ENCODE measurements around the gene DCTD. TPM values are rescaled to one million over a fixed set of nuclear protein-coding genes. Genes with fewer than 3 reads are reported as not detected.
"Not testable (repeated sequence)": the region's sequence is repeated elsewhere in the genome, so short reads cannot be mapped to it uniquely, and the experiment has no call there.

DCTD gene
- total RNA-seq, 1 donor from 2014 or later = 44.5 TPM

DNA sequence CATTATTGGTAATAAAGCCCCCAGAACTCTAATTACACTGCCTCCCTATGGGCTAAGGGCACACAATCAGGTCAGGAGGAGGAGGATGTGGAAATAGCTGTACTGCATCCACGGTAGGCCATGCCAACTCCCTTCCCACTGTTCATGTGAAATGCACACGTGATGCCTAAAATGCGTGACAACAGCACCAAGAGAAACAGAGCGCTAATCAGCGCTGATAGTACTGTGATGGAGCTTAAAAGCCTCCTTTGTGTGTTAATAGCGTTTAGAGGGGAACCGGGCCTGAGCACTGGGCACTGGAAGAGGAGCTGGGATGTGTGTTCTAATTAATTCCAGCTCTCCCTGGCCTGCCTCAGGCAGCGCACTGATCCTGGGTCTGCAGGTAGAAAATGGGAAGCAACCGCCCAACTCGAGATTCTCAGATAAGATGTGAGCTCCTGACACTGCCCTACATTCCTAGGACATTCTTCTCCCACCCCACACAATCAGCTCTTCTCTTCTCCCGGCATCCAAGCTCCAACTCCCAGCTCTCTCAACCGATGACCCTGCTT is 12.9 kb downstream of the DCTD start:
- H3K9me3 Mint-ChIP-seq (ENCODE audit: unreplicated experiment) = peaks cover 9% of the 10 kb centered on the region
- peaks cover 35% of the 10 kb centered on the region for H3K4me1 Mint-ChIP-seq (ENCODE audit: low read depth, unreplicated experiment)
- H3K27me3 Mint-ChIP-seq (ENCODE audit: unreplicated experiment) = peaks cover 10% of the 10 kb centered on the region
- H3K27ac Mint-ChIP-seq (ENCODE audit: unreplicated experiment) = peak overlapping the region; percentile 16
- no peaks in the 10 kb centered on the region for H3K36me3 Mint-ChIP-seq (ENCODE audit: unreplicated experiment)
- DNase-seq = no peak
- peak overlapping the region; percentile 61 for H3K4me3 Mint-ChIP-seq (ENCODE audit: unreplicated experiment)
- TF ChIP-seq, protein P1, sequence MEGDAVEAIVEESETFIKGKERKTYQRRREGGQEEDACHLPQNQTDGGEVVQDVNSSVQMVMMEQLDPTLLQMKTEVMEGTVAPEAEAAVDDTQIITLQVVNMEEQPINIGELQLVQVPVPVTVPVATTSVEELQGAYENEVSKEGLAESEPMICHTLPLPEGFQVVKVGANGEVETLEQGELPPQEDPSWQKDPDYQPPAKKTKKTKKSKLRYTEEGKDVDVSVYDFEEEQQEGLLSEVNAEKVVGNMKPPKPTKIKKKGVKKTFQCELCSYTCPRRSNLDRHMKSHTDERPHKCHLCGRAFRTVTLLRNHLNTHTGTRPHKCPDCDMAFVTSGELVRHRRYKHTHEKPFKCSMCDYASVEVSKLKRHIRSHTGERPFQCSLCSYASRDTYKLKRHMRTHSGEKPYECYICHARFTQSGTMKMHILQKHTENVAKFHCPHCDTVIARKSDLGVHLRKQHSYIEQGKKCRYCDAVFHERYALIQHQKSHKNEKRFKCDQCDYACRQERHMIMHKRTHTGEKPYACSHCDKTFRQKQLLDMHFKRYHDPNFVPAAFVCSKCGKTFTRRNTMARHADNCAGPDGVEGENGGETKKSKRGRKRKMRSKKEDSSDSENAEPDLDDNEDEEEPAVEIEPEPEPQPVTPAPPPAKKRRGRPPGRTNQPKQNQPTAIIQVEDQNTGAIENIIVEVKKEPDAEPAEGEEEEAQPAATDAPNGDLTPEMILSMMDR (IDR thresholded peaks at IDR 0.05; ENCODE audit: partially characterized antibody, unreplicated experiment) = no peak

DNA sequence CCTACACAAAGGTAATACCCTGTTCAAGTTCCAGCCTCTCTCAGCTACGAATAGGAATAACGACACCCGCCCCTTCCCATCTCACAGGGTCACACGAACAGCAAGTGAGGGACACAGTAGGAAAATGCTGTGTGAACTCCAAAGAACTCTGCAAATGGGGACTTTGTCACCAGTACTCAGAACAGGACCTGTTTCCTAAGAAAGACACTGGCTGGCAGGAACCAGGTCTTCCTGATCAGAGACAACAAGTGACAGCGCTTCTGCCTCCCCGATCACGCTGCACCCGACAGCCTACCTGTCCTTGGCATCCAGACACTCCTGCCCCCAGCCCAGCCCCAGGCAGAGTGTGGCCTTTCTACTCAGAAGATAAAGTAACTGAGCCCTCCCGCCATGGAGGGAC is 14.2 kb downstream of the DCTD start:
- H3K36me3 Mint-ChIP-seq (ENCODE audit: unreplicated experiment) = no peaks in the 10 kb centered on the region
- H3K4me1 Mint-ChIP-seq (ENCODE audit: low read depth, unreplicated experiment) = peaks cover 37% of the 10 kb centered on the region
- H3K27me3 Mint-ChIP-seq (ENCODE audit: unreplicated experiment) = peaks cover 10% of the 10 kb centered on the region
- peaks cover 9% of the 10 kb centered on the region for H3K9me3 Mint-ChIP-seq (ENCODE audit: unreplicated experiment)
- no peak overlapping the region for H3K4me3 Mint-ChIP-seq (ENCODE audit: unreplicated experiment)
- peak overlapping the region; percentile 35 for H3K27ac Mint-ChIP-seq (ENCODE audit: unreplicated experiment)
- TF ChIP-seq, protein P1 (IDR thresholded peaks at IDR 0.05; ENCODE audit: partially characterized antibody, unreplicated experiment) = no peak
- DNase-seq = no peak

DNA sequence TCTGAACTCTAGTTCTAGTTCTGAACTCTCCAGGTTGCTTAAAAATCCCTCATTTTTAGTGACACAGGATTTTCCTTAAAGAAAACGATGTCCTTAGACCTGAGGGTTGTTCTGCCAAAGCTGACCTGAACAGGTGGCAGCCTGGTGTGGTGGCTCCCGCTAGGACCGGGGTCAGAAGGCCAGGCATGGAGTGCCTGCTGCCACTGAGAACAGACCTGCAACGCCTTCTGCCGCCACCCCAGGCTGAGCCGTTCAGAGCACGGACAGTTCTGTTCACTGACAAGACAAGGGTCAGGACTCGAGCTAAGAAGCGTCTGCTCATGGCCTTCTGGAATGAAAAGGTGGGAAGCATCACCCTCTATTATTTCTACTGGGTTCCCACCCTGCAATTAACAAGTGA is 15.8 kb downstream of the DCTD start:
- Mint-ChIP-seq H3K36me3 (ENCODE audit: unreplicated experiment) (no peaks in the 10 kb centered on the region), H3K4me1 (ENCODE audit: low read depth, unreplicated experiment) (peaks cover 39% of the 10 kb centered on the region), H3K4me3 (ENCODE audit: unreplicated experiment) (no peak overlapping the region), H3K27me3 (ENCODE audit: unreplicated experiment) (peaks cover 7% of the 10 kb centered on the region), H3K9me3 (ENCODE audit: unreplicated experiment) (peaks cover 9% of the 10 kb centered on the region), H3K27ac (ENCODE audit: unreplicated experiment) (no peak overlapping the region)
- TF ChIP-seq, protein P1 (IDR thresholded peaks at IDR 0.05; ENCODE audit: partially characterized antibody, unreplicated experiment) = no peak
- DNase-seq = peak; percentile 61

DNA sequence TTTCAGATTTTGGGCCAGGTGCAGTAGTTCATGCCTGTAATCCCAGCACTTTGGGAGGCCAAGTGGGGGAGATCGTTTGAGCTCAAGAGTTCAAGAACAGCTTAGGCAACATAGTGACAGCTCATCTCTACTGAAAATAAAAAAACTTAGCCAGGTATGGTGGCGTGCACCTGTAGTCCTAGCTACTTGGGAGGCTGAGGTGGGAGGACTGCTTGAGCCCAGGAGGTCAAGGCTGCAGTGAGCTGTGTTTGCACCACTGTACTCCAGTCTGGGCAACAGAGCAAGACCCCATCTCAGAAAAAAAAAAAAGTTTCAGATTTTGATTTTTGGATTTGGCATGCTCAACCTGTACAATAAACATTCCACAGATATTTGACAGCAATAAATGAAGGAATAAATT is 17.2 kb downstream of the DCTD start:
- H3K27me3 Mint-ChIP-seq (ENCODE audit: unreplicated experiment); H3K27ac Mint-ChIP-seq (ENCODE audit: unreplicated experiment); H3K9me3 Mint-ChIP-seq (ENCODE audit: unreplicated experiment); H3K4me3 Mint-ChIP-seq (ENCODE audit: unreplicated experiment); DNase-seq; H3K36me3 Mint-ChIP-seq (ENCODE audit: unreplicated experiment): not testable (repeated sequence)
- peaks cover 42% of the 10 kb centered on the region for H3K4me1 Mint-ChIP-seq (ENCODE audit: low read depth, unreplicated experiment)

DNA sequence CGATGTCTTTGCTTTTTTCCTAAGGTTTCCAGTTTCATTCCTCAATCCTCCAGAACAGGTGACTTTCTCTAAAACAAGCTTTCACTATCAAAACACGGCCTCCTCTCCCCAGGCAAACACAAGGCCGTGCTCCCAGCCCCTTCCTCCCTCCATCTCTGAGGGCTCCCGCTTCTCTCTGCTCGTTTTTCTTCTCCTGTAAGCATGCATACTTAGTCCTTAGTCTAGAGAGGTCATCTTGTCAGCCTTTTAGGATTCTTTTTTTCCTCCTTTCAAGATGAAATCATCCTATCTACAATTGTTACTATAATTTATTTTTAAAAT is 18.7 kb downstream of the DCTD start:
- H3K27me3 Mint-ChIP-seq (ENCODE audit: unreplicated experiment) = no peaks in the 10 kb centered on the region
- DNase-seq = no peak
- peaks cover 28% of the 10 kb centered on the region for H3K4me1 Mint-ChIP-seq (ENCODE audit: low read depth, unreplicated experiment)
- TF ChIP-seq, protein P1 (IDR thresholded peaks at IDR 0.05; ENCODE audit: partially characterized antibody, unreplicated experiment) = no peak
- H3K27ac Mint-ChIP-seq (ENCODE audit: unreplicated experiment) = no peak overlapping the region
- H3K9me3 Mint-ChIP-seq (ENCODE audit: unreplicated experiment) = no peaks in the 10 kb centered on the region
- no peaks in the 10 kb centered on the region for H3K36me3 Mint-ChIP-seq (ENCODE audit: unreplicated experiment)
- H3K4me3 Mint-ChIP-seq (ENCODE audit: unreplicated experiment) = no peak overlapping the region
